Measurements from ENCODE around the gene ZNF236.

ZNF236 gene

GRCh38 chr18:76948345-76948744 is 126.0 kb downstream of the ZNF236 start:
- Histone ChIP-seq H3K27me3 (replicated peaks) (no peaks in the 10 kb centered on the region), H3K36me3 (replicated peaks) (peaks cover 7% of the 10 kb centered on the region), H3K4me3 (ENCODE audit: low read depth, low read length) (no peak overlapping the region), H3K27ac (no peak overlapping the region)
- in situ Hi-C loops (cut with HindIII; ENCODE audit: low pct_ligation_motif_present, low sequenced_read_pairs) = no loop called here
- no peak for DNase-seq
- no peak for TF ChIP-seq CTCF (IDR thresholded peaks at IDR 0.05; ENCODE audit: low read depth, low read length, missing control alignments)

- in situ Hi-C loops (cut with HindIII; ENCODE audit: low pct_ligation_motif_present, low sequenced_read_pairs) = no loop called here
- H3K27ac ChIP-seq = no peak overlapping the region
- no peak for DNase-seq
- TF ChIP-seq CTCF (IDR thresholded peaks at IDR 0.05; ENCODE audit: low read depth, low read length, missing control alignments) = no peak
- H3K36me3 ChIP-seq (replicated peaks) = peaks cover 7% of the 10 kb centered on the region
- H3K27me3 ChIP-seq (replicated peaks) = no peaks in the 10 kb centered on the region
- H3K4me3 ChIP-seq (ENCODE audit: low read depth, low read length) = no peak overlapping the region
These were observed 129.3 kb downstream of the ZNF236 start for GRCh38 chr18:76951456-76952247.

- peaks cover 14% of the 10 kb centered on the region for H3K36me3 ChIP-seq (replicated peaks)
- no peaks in the 10 kb centered on the region for H3K27me3 ChIP-seq (replicated peaks)
- no peak for DNase-seq
- in situ Hi-C loops (cut with HindIII; ENCODE audit: low pct_ligation_motif_present, low sequenced_read_pairs) = no loop called here
- H3K4me3 ChIP-seq (ENCODE audit: low read depth, low read length) = no peak overlapping the region
- no peak for TF ChIP-seq CTCF (IDR thresholded peaks at IDR 0.05; ENCODE audit: low read depth, low read length, missing control alignments)
- H3K27ac ChIP-seq = no peak overlapping the region
These were observed 130.4 kb downstream of the ZNF236 start for GRCh38 chr18:76952747-76953146.

- no peak for TF ChIP-seq CTCF (IDR thresholded peaks at IDR 0.05; ENCODE audit: low read depth, low read length, missing control alignments)
- DNase-seq = no peak
- in situ Hi-C loops (cut with HindIII; ENCODE audit: low pct_ligation_motif_present, low sequenced_read_pairs) = no loop called here
- H3K27ac ChIP-seq = no peak overlapping the region
- H3K27me3 ChIP-seq (replicated peaks) = no peaks in the 10 kb centered on the region
- peaks cover 14% of the 10 kb centered on the region for H3K36me3 ChIP-seq (replicated peaks)
- no peak overlapping the region for H3K4me3 ChIP-seq (ENCODE audit: low read depth, low read length)
These were observed 130.8 kb downstream of the ZNF236 start for GRCh38 chr18:76953156-76953555.

- peaks cover 11% of the 10 kb centered on the region for H3K36me3 ChIP-seq (replicated peaks)
- no peak for TF ChIP-seq CTCF (IDR thresholded peaks at IDR 0.05; ENCODE audit: low read depth, low read length, missing control alignments)
- DNase-seq = no peak
- no peak overlapping the region for H3K27ac ChIP-seq
- H3K4me3 ChIP-seq (ENCODE audit: low read depth, low read length) = no peak overlapping the region
- in situ Hi-C loops (cut with HindIII; ENCODE audit: low pct_ligation_motif_present, low sequenced_read_pairs) = no loop called here
- H3K27me3 ChIP-seq (replicated peaks) = no peaks in the 10 kb centered on the region
These were observed 131.4 kb downstream of the ZNF236 start for GRCh38 chr18:76953583-76954233.
